Stimulated activated CD8-positive, alpha-beta memory T cell treated with anti-CD3 and anti-CD28 coated beads, Interleukin-4, amount 100 ng/mL, for 48 hours (primary cell): ENCODE measurements around the gene SH3GL3.

ENCODE experiments used
- DNase-seq: peaks from one replicate; pipeline ENCODE4 v3.0.0-alpha.2; 2020

The SH3GL3 gene

GRCh38 chr15:83446904-83447709, at the start of gene SH3GL3:
Gene SH3GL3, plus strand, starts transcription at chr15:83447341. Its CDS starts 193 bp downstream, at chr15:83447534.
- DNase-seq = peak; percentile 79

GRCh38 chr15:83398626-83399025, 48.5 kb upstream of the SH3GL3 start:
- DNase-seq = no peak

- no peak for DNase-seq
Observed at GRCh38 chr15:83404121-83404520, 43.0 kb upstream of the SH3GL3 start.

GRCh38 chr15:83410532-83410931, 36.6 kb upstream of the SH3GL3 start:
- DNase-seq = no peak

- no peak for DNase-seq
Observed at GRCh38 chr15:83413054-83413719, 34.0 kb upstream of the SH3GL3 start.

- no peak for DNase-seq
Observed at GRCh38 chr15:83422081-83422480, 25.1 kb upstream of the SH3GL3 start.

- no peak for DNase-seq
Observed at GRCh38 chr15:83422541-83422940, 24.6 kb upstream of the SH3GL3 start.

GRCh38 chr15:83424101-83424500, 23.0 kb upstream of the SH3GL3 start:
- DNase-seq = no peak

- DNase-seq = no peak
Observed at GRCh38 chr15:83430441-83430840, 16.7 kb upstream of the SH3GL3 start.

GRCh38 chr15:83431521-83431920, 15.6 kb upstream of the SH3GL3 start:
- no peak for DNase-seq

- DNase-seq = no peak
Observed at GRCh38 chr15:83435202-83435601, 11.9 kb upstream of the SH3GL3 start.

- no peak for DNase-seq
Observed at GRCh38 chr15:83435782-83436181, 11.4 kb upstream of the SH3GL3 start.

- DNase-seq = no peak
Observed at GRCh38 chr15:83436513-83437158, 10.5 kb upstream of the SH3GL3 start.

GRCh38 chr15:83443076-83443847, 3.9 kb upstream of the SH3GL3 start:
- DNase-seq = no peak

GRCh38 chr15:83444936-83445335, 2.2 kb upstream of the SH3GL3 start:
- no peak for DNase-seq

- no peak for DNase-seq
Observed at GRCh38 chr15:83445643-83446042, 1.5 kb upstream of the SH3GL3 start.

GRCh38 chr15:83446417-83446816, 724 bp upstream of the SH3GL3 start:
- DNase-seq = no peak

- no peak for DNase-seq
Observed at GRCh38 chr15:83449250-83449671, 2.1 kb downstream of the SH3GL3 start.

- DNase-seq = no peak
Observed at GRCh38 chr15:83449937-83450506, 2.9 kb downstream of the SH3GL3 start.

- DNase-seq = no peak
Observed at GRCh38 chr15:83457149-83457548, 10.0 kb downstream of the SH3GL3 start.

- DNase-seq = no peak
Observed at GRCh38 chr15:83458381-83458780, 11.2 kb downstream of the SH3GL3 start.

GRCh38 chr15:83462026-83462425, 14.9 kb downstream of the SH3GL3 start:
- DNase-seq = no peak

GRCh38 chr15:83462953-83463433, 15.9 kb downstream of the SH3GL3 start:
- no peak for DNase-seq
